HG03439 (cell line): ENCODE measurements around the gene CCDC85A.
"Not testable (repeated sequence)": the region's sequence is repeated elsewhere in the genome, so short reads cannot be mapped to it uniquely, and the experiment has no call there.

Experiments
- ATAC-seq: cut with Tn5 transposase; IDR thresholded peaks from one replicate; pipeline ENCODE4 v1.9.1; 2021; ENCODE audit warnings: mild to moderate bottlenecking, moderate library complexity; ENCODE audit not compliant: unreplicated experiment

The CCDC85A gene

GRCh38 chr2:56183643-56184499, at the start of gene CCDC85A:
CCDC85A (plus strand) TSS chr2:56183990; CDS start chr2:56184625, 635 bp downstream.
- ATAC-seq = peak; percentile 88

DNA sequence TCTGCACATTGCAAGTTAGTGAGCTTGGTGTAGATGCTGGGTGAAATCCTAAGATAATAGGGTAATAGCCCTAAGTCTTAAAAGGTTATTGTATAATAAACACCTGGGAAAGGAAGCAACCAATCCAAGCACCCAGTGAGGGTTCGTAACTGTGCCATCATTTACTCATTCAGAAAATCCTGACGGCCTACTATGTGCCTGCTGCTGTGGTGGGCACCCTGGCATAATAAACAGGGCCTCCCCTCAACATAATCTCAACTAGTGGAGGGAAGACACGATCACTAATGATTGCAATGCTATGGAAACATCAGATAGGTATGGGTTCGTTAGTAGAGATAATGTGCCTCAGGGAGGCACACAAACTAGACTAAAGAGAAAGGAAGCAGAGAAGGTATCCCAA, 48.9 kb upstream of the CCDC85A start:
- ATAC-seq = no peak

DNA sequence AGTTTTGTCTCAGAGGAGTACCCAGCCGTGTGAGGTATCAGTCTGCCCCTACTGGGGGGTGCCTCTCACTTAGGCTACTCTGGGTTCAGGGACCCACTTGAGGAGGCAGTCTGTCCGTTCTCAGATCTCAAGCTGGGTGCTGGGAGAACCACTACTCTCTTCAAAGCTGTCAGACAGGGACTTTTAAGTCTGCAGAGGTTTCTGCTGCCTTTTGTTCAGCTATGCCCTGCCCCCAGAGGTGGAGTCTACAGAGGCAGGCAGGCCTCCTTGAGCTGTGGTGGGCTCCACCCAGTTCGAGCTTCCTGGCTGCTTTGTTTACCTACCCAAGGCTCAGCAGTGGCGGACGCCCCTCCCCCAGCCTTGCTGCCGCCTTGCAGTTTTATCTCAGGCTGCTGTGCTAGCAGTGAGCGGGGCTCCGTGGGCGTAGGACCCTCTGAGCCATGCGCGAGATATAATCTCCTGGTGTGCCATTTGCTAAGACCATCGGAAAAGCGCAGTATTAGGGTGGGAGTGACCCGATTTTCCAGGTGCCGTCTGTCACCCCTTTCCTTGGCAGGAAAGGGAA, 41.2 kb upstream of the CCDC85A start:
- ATAC-seq = not testable (repeated sequence)

GRCh38 chr2:56147907-56148306, 35.9 kb upstream of the CCDC85A start:
- no peak for ATAC-seq

GRCh38 chr2:56148825-56149224, 35.0 kb upstream of the CCDC85A start:
- ATAC-seq = no peak

GRCh38 chr2:56151841-56152240, 31.9 kb upstream of the CCDC85A start:
- ATAC-seq = no peak

DNA sequence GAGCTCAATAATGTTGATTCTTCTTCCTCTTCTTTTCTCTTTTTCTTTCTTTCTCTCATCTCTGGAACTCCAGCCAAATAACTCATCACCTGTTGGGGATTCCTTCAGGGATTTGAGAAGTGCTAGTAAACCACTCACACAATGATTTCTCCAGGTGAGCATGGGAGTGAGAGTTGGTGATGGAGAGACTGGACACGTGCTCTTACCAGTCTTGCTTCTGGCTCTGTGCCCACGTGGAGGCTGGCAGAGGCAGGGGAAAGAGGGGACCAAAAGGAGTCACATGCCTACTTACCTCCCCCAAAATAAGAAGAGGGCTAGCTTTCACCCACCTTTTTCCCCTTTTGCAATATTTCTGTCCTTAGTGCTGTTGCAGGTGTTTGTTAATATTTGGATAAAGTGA, 28.6 kb upstream of the CCDC85A start:
- no peak for ATAC-seq

GRCh38 chr2:56159875-56160274, 23.9 kb upstream of the CCDC85A start:
- not testable (repeated sequence) for ATAC-seq

DNA sequence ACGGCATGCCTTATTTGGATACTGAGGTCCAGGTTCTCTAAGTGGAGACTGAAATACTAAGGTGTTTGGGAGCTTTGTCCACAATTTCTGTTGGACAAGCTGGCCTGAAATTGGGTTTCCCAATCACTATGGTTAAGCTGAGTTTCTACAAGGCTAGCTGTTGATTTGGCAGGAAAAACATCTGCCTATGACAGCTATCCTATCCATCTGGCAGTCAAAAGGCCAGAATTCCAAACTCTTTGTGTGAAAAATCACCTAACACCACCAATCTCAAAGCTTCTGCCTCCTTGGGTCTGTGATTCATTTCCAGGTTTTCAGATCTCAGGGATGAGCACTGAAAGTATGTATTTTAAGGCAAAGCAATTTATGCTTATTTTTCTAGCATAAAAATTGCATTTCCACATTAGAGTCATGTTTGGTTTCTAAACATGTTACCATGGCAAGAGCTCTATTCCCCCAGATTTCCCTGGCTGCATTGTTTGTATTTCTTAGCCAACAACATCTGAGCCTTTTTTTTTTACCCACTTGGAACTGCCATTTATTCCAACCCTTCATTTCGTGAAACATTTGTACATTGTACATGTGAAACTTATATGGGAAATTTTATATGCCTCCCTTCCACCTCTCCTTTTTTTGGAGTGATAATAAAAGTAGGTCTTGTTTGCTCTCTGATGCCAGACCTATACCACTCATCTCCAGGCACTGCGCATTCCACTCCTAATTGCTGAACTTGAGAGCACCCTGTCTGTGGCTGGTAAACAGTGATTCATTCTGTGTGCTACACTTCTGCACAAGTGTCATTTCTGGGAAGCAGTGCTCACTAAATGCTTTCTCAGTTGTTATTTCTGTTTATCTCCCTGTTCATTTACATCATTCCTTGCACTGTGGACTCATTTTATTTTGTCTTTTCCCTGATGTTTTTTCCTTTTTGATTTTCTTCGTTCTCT, 15.9 kb upstream of the CCDC85A start:
- no peak for ATAC-seq

DNA sequence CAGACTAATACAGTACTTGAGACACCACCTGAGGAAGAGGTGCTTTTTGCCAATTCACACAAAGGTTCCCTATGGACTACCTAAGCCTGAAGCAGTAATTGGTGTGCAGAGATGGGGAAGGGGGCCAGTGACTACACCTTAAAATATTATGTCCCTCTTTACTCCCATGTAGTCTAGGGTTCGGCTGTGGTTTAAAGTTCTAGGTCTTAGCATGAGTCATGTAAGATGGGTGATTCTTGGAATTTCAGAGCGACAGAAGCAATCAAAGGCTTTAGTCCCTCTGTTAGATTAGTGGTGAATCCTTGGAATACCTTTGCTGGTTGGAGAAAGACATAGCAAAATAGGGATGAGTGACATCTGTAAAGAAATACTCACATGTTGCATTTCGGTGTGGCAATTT, 14.3 kb upstream of the CCDC85A start:
- ATAC-seq = no peak

- no peak for ATAC-seq
These were observed 13.3 kb upstream of the CCDC85A start for GRCh38 chr2:56170504-56170903.

DNA sequence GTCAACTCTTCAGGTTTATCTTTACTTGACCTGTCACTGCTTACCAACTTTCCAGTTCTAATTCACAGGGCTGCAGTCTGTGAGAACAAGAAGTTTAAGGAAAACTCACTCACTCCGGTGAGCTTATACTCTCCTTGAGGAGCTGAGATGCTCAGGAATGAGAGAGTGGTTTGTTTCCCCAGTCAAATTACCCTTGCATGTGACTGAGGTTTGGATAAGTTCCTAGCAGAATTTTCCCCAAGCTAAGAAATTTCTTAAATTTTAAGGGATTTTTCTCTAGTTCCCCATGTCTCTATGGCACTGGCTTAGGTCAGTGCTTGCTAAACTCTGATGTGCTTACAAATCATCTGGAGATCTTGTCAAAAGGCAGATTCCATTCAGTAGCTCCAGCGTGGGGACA, 12.8 kb upstream of the CCDC85A start:
- no peak for ATAC-seq

DNA sequence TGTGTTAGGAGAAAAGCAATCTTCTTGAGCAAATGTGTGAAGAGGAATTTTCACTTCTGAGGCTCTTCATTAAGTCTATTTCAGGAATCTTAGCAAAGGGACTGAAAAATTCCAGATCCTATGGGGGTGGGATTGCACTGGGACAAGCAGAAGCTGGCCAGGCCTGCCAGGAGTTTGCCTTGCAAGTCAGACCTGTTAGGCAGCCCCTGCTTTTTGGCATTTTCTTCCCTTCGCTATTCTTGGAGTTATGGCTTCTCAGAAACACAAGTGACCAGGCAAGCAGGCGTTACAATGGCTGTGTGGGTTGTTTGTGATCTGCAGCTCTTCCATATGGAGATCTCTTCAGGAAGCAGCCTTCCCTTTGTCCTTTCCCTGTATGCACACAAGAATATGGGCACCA, 8.0 kb upstream of the CCDC85A start:
- no peak for ATAC-seq

GRCh38 chr2:56177420-56178220, 6.2 kb upstream of the CCDC85A start:
- ATAC-seq = no peak

GRCh38 chr2:56179931-56180330, 3.9 kb upstream of the CCDC85A start:
- ATAC-seq = no peak

GRCh38 chr2:56182420-56182819, 1.4 kb upstream of the CCDC85A start:
- ATAC-seq = no peak

DNA sequence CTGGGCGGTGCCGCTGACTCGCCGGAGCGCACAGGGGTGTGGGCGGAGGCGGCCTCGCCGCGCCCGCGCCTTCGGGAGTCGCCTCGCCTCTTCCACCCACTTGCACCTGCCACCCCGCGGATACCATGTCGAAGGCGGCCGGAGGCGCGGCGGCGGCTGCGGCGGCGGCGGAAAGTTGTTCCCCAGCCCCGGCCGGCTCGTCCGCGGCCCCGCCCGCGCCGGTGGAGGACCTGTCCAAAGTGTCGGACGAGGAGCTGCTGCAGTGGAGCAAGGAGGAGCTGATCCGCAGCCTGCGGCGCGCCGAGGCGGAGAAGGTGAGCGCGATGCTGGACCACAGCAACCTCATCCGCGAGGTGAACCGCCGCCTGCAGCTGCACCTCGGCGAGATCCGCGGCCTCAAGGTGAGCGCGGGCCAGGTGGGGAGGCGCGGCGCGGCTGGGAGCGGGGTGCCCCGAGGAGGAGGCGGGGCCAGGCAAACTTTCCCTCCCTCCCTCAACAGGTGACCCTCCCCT, 766 bp downstream of the CCDC85A start:
- ATAC-seq = peak; percentile 10

- ATAC-seq = no peak
These were observed 1.4 kb downstream of the CCDC85A start for GRCh38 chr2:56185101-56185581.

DNA sequence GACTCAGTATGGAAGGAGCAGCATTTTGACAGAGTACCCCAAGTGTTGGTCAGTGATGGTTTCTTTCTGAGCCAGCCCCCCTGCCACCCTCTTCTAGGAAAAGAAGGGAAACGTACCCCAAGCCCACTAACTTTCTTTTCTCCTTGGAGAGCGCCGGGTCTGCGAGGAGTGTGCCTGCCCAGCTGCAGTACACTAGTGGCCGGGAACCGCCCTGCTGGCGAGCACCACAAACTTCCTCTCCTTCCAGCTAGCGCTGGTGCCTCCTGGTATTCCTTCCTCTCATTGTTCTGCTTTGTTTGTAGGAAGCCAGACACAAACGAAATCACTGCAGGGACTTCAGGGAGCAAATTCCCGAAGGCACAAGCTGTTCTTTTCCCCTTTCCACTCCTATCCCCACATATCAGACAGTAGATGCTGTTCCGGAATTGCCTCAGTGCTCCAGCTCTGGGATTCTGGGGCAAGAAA, 1.8 kb downstream of the CCDC85A start:
- ATAC-seq = no peak

DNA sequence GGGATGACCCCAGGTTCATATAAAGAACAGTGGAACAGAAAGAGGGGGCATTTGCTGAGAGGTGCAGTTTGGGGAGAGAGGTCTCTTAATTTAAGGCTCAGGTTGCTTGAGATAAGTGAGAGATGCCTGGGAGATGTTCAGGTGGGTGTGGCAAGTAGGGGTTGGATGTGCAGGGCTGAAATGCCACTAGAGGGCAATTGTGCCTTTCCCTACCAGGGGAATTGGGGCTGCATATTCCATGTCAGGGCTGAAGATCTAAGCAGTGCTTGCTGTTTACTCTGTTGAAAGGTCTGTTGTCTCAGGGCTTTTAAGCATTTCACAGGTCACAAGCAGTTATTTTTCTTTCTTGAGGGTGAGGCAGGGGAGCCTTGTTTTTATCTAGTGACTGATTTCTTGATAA, 7.8 kb downstream of the CCDC85A start:
- ATAC-seq = no peak
